ENCODE measurements around the gene HYI.

GRCh38 chr1:43426221-43426620, 27.5 kb downstream of the HYI start:
- TF ChIP-seq CTCF (IDR thresholded peaks at IDR 0.05) (no peak), POLR2AphosphoS5 (IDR thresholded peaks at IDR 0.05) (no peak)
